Activated T-helper 1 cell treated with anti-CD3 and anti-CD28 coated beads, Interleukin-12 subunit alpha, Interleukin-12 subunit beta, Interleukin-2, Interleukin-4 antibody, amounts not matched to agents 30 ng/mL and 10 ng/mL and 1 ng/mL, durations not matched to agents 14 hours and 24 hours and 36 hours (primary cell): ENCODE measurements around the gene NR2C2AP. TPM values are rescaled to one million over a fixed set of nuclear protein-coding genes. Genes with fewer than 3 reads are reported as not detected.
A peak's percentile ranks its signal among the peaks of the same experiment; 100 is the strongest.

Experiments
- DNase-seq: peaks from one replicate; pipeline ENCODE4 v3.0.0; 2021; ENCODE audit warnings: low spot score
- H3K27ac Mint-ChIP-seq: one replicate; pipeline ENCODE4 v1.8.0; 2021; ENCODE audit warnings: mild to moderate bottlenecking, mixed read lengths
- H3K27me3 Mint-ChIP-seq: one replicate; pipeline ENCODE4 v1.8.0; 2022; ENCODE audit warnings: mild to moderate bottlenecking, moderate library complexity, mixed read lengths; ENCODE audit not compliant: insufficient read depth
- H3K36me3 Mint-ChIP-seq: one replicate; pipeline ENCODE4 v1.8.0; 2021; ENCODE audit warnings: low read depth, mixed read lengths
- H3K4me1 Mint-ChIP-seq: one replicate; pipeline ENCODE4 v1.8.0; 2021; ENCODE audit warnings: low read depth, mixed read lengths
- H3K4me3 Mint-ChIP-seq: one replicate; pipeline ENCODE4 v1.8.0; 2021; ENCODE audit warnings: mild to moderate bottlenecking, moderate library complexity, mixed read lengths
- H3K9me3 Mint-ChIP-seq: one replicate; pipeline ENCODE4 v1.8.0; 2021; ENCODE audit warnings: mixed read lengths
- intact Hi-C: fragments of 100-400 bp; cut with micrococcal nuclease; formaldehyde crosslinking; loops from one replicate; pipeline ENCODE4 v1.15.1; 2024
- total RNA-seq: library from RNA; stranded (reverse); gene quantifications from 2 replicates; pipeline ENCODE4 v1.2.3, GENCODE V29; 2022

Gene NR2C2AP
- total RNA-seq, 1 donor from 2014 or later = 52.0 TPM

DNA sequence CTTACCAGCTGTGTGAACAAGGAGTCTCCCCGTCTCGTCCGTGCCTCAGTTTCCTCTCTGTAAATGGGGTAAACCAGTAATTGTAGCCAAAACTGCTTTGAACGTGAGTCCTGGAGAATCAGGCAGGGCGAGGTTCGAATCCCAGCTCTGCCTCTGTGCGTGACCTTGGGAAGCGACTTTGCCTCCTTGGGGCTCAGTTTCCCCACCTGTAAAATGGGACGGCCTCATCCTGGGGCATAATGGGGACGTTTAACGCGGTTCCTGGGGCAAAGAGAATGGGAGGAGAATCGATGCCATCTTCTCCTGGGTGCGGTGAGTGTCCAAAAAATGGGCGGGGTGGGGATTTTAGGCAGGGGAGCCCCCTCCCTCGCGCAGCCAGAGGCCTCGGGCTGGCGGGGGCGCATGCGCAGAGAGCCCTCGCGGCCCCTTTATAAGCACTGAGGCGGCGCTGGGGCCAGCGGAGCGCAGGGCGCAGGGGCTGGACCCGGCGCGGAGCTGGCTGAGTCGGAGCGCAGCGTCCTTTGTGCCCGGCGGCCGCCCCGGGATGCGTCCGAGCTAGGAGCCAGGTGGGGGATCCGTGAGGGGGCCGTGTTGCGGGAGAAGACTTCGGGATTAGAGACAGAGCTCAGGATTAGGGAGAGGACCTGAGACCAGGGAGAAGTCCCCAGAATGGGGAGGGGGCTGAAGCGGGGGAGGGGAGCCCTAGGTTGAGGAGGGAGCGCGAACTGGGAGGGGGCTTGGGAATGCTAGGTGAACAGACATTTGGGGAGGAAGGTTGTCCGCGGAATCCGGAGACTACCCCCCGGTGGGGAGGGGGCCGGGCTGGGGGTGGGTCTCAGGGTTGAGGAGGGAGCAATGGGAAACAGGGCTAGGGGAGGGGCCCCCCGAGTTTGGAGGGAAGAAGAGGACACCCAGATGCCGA lies 8.5 kb upstream of the NR2C2AP start, which contains the start of gene NCAN:
Gene NCAN (plus strand): TSS at position 460 of the 922 bp plus-strand sequence. CDS start 4,996 bp downstream, outside the sequence.
- Mint-ChIP-seq H3K27me3 (peaks cover 34% of the 10 kb centered on the region), H3K36me3 (no peaks in the 10 kb centered on the region), H3K4me1 (peaks cover 19% of the 10 kb centered on the region), H3K27ac (no peak within 1 kb of the TSS), H3K4me3 (no peak within 1 kb of the TSS), H3K9me3 (peaks cover 12% of the 10 kb centered on the region)
- intact Hi-C loops = no loop called here
- no peak for DNase-seq

GRCh38 chr19:19209372-19209771 lies 6.2 kb upstream of the NR2C2AP start:
- H3K36me3 Mint-ChIP-seq = no peaks in the 10 kb centered on the region
- no peak for DNase-seq
- H3K9me3 Mint-ChIP-seq = peaks cover 12% of the 10 kb centered on the region
- peaks cover 28% of the 10 kb centered on the region for H3K27me3 Mint-ChIP-seq
- H3K4me3 Mint-ChIP-seq = no peak overlapping the region
- no peak overlapping the region for H3K27ac Mint-ChIP-seq
- intact Hi-C loops = no loop called here
- peaks cover 17% of the 10 kb centered on the region for H3K4me1 Mint-ChIP-seq

GRCh38 chr19:19207637-19208572 lies 4.7 kb upstream of the NR2C2AP start:
- H3K9me3 Mint-ChIP-seq = peaks cover 12% of the 10 kb centered on the region
- H3K4me3 Mint-ChIP-seq = peak overlapping the region; percentile 16
- intact Hi-C loops = no loop called here
- H3K27me3 Mint-ChIP-seq = peaks cover 17% of the 10 kb centered on the region
- no peak overlapping the region for H3K27ac Mint-ChIP-seq
- peaks cover 2% of the 10 kb centered on the region for H3K36me3 Mint-ChIP-seq
- peaks cover 16% of the 10 kb centered on the region for H3K4me1 Mint-ChIP-seq
- no peak for DNase-seq

DNA sequence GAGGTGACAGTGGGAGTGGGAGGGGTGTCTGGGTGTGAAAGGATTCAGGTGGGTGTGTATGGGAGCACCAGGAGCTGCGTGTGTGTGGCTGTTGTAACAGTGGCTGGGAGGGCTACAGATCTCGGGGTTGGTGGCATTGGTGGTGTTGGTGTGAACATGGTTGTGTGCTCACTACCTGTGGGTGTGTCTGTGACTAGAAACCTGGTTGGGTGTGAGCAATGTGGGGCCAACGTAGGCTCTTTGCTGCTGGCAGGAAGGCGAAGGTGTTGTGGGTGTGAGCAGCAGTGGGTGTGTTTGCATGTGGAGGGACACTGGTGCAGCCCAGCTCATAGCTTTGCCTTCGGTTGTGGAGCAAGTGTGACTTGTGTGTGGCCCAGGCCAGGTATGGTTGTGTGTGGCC lies 3.7 kb upstream of the NR2C2AP start:
- Mint-ChIP-seq H3K4me1 (peaks cover 20% of the 10 kb centered on the region), H3K4me3 (no peak overlapping the region)
- intact Hi-C loops = no loop called here

DNA sequence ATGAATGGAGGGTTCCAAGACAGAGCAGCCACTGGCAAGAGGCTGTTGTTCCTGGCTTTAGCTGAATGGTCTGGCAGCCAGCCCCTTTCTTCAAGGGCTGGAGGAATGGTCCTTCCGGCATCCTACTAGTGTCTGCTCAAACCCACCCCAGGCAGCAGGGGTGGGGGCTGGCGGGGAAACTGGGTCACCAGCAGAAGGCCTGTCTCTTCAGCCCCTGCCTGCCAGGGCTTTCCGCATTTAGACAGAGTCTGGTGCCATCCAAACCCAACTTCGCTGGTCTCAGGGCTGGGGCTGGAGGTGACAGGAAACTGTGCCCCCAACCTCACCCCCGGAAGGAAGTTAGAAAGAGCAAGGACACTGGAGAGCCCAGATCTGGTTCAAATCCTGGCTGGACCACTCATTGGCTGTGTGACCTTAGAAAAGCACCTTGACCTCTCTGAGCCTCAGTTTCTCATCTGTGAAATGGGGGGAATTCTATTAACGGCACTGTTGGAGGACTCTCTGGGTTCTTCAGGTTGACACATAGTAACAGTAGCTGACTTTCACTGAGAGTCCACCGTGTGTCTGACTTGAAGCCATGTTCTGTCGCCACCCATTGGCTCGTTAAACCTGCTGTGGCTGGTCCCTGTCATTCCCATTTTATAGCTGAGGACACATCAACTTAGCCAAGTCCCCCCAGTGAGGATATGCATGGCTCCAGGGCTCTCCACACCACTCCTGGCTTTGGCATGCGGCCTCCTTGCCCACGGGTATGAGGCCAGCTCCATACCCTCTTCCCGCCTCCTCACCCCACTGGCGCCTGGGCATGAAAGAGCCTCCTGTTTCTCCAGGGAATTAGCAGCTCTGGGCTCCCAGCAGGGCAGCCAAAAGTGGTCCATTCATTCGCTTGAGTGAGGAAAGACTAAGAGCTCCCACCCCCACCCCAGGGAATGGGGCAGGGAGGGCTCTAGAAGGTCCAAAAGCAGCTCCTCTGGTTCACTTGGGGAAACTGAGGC lies 2.5 kb upstream of the NR2C2AP start:
- no peak overlapping the region for H3K27ac Mint-ChIP-seq

More for the DNA sequence above, 3.7 kb upstream of the NR2C2AP start:
- no peak overlapping the region for H3K27ac Mint-ChIP-seq
- DNase-seq = no peak
- H3K36me3 Mint-ChIP-seq = peaks cover 2% of the 10 kb centered on the region
- H3K9me3 Mint-ChIP-seq = peaks cover 12% of the 10 kb centered on the region
- peaks cover 12% of the 10 kb centered on the region for H3K27me3 Mint-ChIP-seq

DNA sequence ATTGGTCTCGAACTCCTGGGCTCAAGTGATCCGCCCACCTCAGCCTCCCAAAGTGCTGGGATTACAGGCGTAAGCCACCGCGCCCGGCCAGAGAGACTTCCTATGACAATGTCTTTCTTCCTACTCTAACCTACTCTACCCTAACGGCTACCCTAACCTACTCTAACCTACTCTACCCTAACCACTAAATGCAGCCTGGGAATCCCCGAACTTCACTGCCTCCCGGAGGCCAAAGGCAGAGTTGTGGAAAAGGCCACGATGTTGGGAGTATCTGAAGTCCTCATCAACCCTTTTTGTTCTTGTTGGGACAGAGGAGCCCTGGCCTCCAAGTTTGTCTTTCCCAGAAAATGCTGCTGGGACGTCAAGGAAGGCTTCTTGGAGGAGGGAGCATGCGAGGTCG lies 967 bp upstream of the NR2C2AP start:
- Mint-ChIP-seq H3K27ac (peak overlapping the region; percentile 58), H3K36me3 (peaks cover 4% of the 10 kb centered on the region), H3K4me1 (peaks cover 20% of the 10 kb centered on the region), H3K4me3 (peak overlapping the region; percentile 95), H3K27me3 (peaks cover 2% of the 10 kb centered on the region), H3K9me3 (peaks cover 12% of the 10 kb centered on the region)
- no peak for DNase-seq
- intact Hi-C loops = no loop called here

More for the DNA sequence above, 2.5 kb upstream of the NR2C2AP start:
- peaks cover 4% of the 10 kb centered on the region for H3K27me3 Mint-ChIP-seq
- peaks cover 12% of the 10 kb centered on the region for H3K9me3 Mint-ChIP-seq
- H3K36me3 Mint-ChIP-seq = peaks cover 2% of the 10 kb centered on the region
- H3K4me3 Mint-ChIP-seq = no peak overlapping the region
- intact Hi-C loops = no loop called here
- H3K4me1 Mint-ChIP-seq = peaks cover 20% of the 10 kb centered on the region
- DNase-seq = no peak

DNA sequence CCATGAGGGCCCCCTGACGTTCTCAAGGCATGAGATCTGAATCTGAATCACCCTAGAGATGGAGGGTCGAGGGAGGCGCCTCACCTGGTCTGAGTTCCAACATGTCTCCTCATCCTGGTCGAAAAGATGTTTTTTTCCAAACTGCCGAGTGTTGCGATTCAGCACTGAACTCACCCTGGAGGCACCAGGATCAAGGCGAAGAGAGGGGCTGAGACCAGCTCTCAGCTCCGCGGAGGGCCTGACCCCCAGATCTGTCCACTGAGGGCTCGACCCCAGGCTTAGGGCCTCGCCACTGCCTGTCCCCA lies 555 bp downstream of the NR2C2AP start:
- H3K4me1 Mint-ChIP-seq = peaks cover 18% of the 10 kb centered on the region
- peaks cover 9% of the 10 kb centered on the region for H3K9me3 Mint-ChIP-seq
- peaks cover 2% of the 10 kb centered on the region for H3K27me3 Mint-ChIP-seq
- intact Hi-C loops = loop anchor here (1.0 kb wide), 4 partner anchors 10 to 118 kb away; partner anchors contain the start of genes BORCS8, MAU2, MEF2B and RFXANK
- peak overlapping the region; percentile 89 for H3K27ac Mint-ChIP-seq
- H3K4me3 Mint-ChIP-seq = peak overlapping the region; percentile 95
- peaks cover 9% of the 10 kb centered on the region for H3K36me3 Mint-ChIP-seq
- no peak for DNase-seq

DNA sequence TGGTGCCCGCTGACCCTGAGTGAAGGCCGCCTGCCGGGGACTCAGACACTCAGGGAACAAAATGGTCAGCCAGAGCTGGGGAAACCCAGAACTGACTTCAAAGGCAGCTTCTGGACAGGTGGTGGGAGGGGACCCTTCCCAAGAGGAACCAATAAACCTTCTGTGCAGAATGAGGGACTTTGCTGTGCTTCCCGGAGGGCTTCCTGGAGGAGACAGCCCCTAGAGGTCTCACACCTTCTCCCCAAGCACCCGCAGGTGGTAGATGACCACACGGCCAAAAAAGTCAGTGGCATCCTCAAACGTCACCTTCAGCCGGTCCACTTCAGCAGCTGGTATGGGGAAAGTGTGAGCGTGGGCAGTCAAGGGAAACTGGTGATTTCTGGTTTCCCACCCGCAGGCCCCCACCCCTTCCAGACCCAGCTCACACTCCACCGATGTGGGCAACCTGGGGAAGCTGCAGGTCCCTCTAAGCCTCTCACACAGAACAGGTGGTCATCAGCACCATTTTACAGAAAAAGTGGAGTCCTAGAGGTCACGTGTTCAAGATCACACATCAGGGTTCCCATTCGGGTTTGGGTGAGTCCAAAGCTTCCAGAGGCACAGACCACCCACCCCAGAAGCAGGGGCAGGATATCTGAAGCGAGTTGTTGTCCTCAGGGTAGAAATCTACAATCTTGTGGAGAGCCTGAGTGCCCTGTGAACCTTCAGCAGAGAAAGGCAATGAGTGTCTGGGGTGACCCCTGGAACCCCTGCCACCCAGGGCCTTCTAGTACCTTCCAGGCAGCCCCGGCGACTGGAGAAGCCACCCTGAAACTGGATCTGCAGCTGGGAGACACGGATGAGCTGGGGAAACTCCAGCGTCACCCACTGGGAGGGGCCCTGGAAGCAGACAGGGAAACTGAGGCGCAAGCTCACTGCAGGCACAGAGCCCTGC lies 1.2 kb downstream of the NR2C2AP start:
- peaks cover 9% of the 10 kb centered on the region for H3K36me3 Mint-ChIP-seq

DNA sequence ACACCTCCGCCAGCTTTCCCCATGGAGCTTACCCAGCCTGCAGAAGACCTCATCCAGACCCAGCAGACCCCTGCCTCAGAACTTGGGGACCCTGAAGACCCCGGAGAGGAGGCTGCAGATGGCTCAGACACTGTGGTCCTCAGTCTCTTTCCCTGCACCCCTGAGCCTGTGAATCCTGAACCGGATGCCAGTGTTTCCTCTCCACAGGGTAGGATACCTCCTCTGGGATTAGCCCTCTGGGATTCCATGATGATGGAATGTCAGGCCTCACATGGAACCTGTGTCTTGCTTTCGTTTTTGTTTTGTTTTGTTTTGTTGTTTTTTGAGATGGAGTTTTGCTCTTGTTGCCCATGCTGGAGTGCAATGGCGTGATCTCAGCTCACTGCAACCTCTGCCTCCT lies 9.3 kb downstream of the NR2C2AP start:
- peak overlapping the region; percentile 96 for H3K4me3 Mint-ChIP-seq
- H3K36me3 Mint-ChIP-seq = peaks cover 11% of the 10 kb centered on the region
- H3K27ac Mint-ChIP-seq = peak overlapping the region; percentile 99
- no peak for DNase-seq
- peaks cover 20% of the 10 kb centered on the region for H3K4me1 Mint-ChIP-seq
- intact Hi-C loops = loop anchor here (2.0 to 5.0 kb wide), 6 partner anchors 31 to 637 kb away; partner anchors contain the start of genes COPE, DDX49, KLHL26 and KXD1
- no peaks in the 10 kb centered on the region for H3K9me3 Mint-ChIP-seq
- no peaks in the 10 kb centered on the region for H3K27me3 Mint-ChIP-seq

More for the DNA sequence above, 1.2 kb downstream of the NR2C2AP start:
- H3K4me3 Mint-ChIP-seq = peak overlapping the region; percentile 95
- H3K9me3 Mint-ChIP-seq = peaks cover 2% of the 10 kb centered on the region
- peak overlapping the region; percentile 65 for H3K27ac Mint-ChIP-seq
- no peak for DNase-seq
- intact Hi-C loops = no loop called here
- peaks cover 11% of the 10 kb centered on the region for H3K4me1 Mint-ChIP-seq
- H3K27me3 Mint-ChIP-seq = no peaks in the 10 kb centered on the region

GRCh38 chr19:19192910-19193423 lies 10.2 kb downstream of the NR2C2AP start:
- Mint-ChIP-seq H3K9me3 (no peaks in the 10 kb centered on the region), H3K27ac (peak overlapping the region; percentile 99), H3K27me3 (no peaks in the 10 kb centered on the region), H3K4me1 (peaks cover 20% of the 10 kb centered on the region), H3K4me3 (peak overlapping the region; percentile 96), H3K36me3 (peaks cover 8% of the 10 kb centered on the region)
- intact Hi-C loops = loop anchor here (1.0 to 5.0 kb wide), 14 partner anchors 10 to 671 kb away; partner anchors contain the start of genes ARMC6, COPE, DDX49 and ELL
- no peak for DNase-seq
